Tongue (tissue), 2 donors: ENCODE results near the gene HIGD1B. TPM values are rescaled to one million over a fixed set of nuclear protein-coding genes. Genes with fewer than 3 reads are reported as not detected.
A peak's percentile ranks its signal among the peaks of the same experiment; 100 is the strongest.

Source experiments
- DNase-seq: peaks from one replicate; pipeline ENCODE4 v3.0.0-alpha.2; 2015
- total RNA-seq: library from RNA; depleted of rRNA; stranded (reverse); fragments of >200 nt; gene quantifications from one replicate; pipeline ENCODE4 v1.2.3, GENCODE V29; 2014

The HIGD1B gene
- total RNA-seq, 1 donor from 2014 or later, result 3.9 TPM

DNA sequence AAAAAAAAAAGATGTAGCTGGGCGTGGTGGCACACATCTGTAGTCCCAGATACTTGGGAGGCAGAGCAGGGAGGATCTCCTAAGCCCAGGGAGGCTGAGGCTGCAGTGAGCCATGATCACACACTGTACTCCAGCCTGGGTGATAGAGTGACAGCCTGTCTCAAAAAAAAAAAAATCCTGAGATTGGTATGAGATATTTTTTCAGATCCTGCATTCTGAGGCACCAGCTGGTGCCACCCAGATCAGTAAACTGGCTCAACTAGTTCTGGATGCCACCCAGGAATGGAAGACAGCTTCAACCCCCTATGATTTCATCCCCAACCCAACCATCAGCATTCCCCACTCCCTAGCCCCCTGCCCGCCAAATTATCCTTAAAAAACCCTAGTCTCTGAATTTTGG is 10.5 kb upstream of the HIGD1B start:
- DNase-seq, result no peak

DNA sequence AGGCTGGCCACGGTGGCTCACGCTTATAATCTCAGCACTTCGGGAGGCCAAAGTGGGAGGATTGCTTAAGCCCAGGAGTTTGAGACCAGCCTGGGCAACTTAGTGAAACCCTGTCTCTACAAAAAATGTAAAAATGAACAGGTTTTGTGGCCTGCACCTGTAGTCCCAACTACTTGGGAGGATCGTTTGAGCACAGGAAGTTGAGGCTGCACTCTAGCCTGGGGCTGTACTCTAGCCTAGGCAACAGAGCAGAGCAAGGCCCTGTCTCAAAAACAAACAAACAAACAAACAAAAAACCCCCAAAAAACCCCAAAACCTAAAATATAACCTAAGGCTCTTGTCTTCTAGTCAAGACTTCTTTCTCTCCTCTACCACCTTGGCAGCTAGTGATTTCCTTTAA is 7.4 kb upstream of the HIGD1B start:
- no peak for DNase-seq

DNA sequence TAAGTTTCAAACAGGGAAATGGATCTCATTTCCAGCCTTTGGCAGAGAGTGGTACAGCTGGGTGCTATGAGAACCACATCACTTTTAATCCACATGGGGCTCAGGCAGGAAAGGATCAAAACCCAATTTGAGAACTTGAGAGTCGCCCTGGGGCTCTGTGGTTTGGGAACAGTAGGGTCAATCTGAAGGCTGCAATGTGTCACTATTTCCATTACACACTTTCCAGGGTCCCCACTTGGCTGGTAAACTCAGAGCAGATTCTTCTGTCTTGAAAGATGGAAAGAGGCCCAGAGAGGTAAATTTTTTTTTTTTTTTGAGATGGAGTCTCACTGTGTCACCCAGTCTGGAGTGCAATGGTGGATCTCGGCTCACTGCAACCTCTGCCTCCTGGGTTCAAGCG is 6.7 kb upstream of the HIGD1B start:
- DNase-seq, result peak; percentile 36

DNA sequence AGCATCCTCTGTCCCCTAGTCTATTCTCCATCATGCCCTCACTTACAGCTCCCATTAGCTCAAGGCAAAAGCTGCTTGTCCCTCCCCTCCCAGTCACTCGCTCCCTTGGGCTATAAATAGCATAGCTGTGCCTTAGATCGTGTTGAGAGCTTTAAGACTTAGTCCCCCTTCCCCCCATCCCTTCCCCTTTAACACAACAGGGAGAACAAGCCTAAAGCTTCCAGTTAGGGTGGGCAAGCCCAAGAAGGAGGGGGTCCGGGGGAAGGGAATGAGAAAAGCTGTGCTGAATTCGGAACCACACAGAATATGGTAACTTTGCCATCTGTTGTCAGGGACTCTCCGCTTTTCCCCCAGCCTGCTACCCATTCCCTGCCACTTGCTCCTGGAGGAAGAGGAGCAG is 4.9 kb upstream of the HIGD1B start:
- DNase-seq, result peak; percentile 46

DNA sequence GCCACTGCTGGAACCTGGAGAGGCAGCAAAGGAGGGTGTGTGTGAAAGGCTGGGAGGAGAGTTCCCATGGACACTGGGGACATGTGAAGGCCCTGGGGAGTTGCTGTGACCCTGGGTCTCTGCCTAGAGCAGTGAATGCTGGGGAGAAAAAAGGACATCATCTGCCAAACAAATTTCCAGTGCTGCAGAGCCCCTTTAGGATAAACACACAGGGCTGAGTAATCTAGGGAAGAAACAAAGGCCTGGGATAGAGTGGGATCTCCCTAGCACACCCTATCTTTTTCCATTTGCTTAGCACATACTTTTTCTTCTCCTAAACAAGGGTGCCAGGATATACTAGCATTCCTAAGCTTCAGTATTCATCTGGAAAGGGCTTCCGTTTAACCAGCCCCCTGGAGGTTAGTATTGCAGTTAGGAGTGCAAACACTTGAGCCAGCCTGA is 3.3 kb upstream of the HIGD1B start:
- DNase-seq, result no peak

DNA sequence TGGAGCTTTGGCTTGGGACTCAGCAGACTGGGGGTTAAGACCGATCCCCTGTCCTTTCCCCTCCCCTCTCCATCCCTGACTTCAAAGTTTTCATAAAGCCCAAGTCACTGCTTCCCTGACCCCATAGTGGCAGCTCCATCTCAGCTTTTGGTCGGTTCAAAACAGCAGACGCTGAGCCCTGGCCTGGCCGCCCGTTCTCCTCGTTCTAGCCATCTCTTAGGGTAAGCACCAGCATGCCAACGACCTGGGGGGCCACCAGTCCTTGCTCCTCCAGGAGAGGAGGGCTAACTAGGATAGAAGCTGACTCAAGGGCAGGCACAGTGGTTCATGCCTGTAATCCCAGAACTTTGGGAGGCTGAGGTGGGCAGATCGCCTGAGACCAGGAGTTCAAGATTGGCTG is 1.5 kb upstream of the HIGD1B start:
- DNase-seq, result no peak

DNA sequence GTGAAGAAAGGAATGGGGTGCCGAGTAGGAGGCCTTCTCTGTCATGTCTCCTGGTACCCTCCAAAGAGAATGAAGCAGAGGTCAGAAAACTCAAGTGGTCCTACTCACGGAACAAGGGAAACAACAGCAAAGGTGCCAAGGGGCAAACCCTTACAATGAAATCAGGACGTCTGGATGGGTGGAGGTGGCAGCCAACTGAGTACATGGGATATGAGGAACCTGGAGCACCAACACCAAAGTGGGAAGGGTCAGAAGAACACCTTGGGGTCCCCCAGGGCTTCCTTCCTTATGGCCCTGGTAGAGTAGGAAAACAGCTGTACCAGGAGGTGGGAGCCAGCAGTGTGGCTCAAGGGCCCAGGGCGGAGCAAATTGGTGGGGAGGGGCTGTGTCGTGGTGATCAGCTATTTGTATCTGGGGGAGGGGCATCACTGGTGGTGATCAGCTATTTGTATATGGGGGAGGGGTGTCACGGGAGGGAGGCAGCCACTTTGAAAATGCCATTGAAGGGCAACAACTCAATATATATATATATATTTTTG is 643 bp downstream of the HIGD1B start:
- no peak for DNase-seq

DNA sequence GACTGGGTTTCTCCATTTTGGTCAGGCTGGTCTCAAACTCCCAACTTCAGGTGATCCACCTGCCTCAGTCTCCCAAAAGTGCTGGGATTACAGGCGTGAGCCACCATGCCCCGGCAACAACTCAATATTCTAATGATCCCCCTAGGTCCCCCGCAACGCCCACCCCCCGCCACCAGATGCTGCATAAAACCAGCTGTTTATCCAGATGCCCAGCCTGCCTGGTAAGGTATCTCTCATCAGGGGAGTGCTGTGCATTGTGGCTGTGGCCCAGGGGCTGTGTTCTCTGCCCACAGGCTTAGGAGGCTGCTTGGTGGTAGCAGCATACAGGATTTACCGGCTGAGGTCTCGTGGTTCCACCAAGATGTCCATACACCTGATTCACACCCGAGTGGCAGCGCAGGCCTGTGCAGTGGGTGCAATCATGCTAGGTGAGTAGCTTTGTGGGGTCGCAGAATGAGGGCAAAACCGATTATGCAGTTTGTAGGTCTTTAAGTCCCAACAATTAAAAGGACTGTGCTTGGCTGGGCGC is 1.3 kb downstream of the HIGD1B start:
- DNase-seq, result no peak

DNA sequence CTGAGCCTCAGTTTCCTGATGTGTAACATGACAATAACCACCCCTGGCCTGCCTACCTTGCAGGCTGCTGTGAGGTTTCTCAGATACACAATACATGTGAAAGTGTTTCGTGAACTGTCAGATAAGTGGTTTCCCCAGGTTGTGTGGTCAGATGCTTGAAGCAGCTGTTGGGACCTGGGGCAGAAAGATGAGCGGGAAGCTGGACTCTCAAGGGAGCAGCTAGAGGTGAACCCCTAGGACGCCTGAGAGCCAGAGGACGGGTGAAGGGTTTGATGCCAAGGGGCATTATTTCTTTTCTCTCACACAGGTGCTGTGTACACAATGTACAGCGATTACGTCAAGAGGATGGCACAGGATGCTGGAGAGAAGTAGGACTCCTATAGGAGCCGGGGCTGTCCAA is 2.3 kb downstream of the HIGD1B start:
- DNase-seq, result no peak

DNA sequence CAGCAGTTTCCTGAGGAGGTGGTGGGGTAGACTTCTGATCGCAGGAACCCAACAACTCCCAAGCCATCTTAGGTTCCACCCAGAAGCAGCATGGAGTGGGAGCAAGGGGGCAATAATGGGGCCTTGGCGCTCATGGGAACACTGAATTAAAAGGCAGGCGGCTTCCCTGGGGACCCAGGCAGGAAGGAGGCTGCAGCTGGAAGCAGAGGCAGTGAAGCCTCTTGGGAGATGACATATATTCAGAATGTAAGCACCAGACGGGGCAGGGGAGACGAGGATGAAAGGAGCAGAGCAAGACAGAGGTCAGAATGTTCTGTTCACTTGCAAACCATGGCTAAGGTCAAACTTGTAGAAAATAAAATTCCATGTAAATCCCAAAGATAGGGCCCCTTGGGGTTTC is 2.9 kb downstream of the HIGD1B start:
- no peak for DNase-seq

DNA sequence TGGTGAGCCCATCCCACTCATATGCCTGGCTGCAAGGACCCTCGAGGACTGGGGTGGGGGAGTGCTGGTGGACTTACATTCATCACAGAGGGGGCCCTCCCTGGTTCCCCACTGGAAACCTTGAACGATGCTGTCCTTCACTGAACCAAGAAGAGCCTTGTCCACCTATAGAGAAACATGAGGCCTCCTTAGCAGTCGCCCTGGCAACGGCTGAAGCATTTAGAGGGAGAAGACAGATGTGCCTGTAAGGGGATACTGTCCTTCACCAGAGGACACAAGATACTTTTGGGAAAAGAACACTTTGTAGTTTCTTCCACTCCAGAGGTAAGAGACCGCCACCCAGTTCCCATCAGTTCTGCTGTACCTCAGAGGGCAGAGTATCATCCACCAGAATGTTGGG is 6.5 kb downstream of the HIGD1B start:
- no peak for DNase-seq

DNA sequence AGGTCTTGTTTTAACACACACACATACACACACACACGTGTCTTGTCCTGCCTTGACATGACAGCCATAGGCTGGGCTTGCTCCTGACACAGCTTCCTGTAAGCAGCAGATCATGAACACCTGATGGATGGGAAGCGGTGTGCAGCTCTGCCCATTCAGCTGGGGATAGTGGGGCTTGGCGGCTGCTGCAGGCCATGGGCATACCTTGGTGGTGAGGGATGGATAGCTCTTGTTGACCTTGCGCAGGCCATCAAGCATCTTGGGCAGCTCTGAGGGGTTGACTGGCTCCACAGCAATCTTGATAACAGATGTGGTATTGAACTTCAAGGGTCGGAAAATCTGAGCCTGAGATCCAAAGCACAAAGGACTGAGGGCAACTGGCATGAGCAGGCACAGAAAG is 12.0 kb downstream of the HIGD1B start:
- DNase-seq, result no peak

DNA sequence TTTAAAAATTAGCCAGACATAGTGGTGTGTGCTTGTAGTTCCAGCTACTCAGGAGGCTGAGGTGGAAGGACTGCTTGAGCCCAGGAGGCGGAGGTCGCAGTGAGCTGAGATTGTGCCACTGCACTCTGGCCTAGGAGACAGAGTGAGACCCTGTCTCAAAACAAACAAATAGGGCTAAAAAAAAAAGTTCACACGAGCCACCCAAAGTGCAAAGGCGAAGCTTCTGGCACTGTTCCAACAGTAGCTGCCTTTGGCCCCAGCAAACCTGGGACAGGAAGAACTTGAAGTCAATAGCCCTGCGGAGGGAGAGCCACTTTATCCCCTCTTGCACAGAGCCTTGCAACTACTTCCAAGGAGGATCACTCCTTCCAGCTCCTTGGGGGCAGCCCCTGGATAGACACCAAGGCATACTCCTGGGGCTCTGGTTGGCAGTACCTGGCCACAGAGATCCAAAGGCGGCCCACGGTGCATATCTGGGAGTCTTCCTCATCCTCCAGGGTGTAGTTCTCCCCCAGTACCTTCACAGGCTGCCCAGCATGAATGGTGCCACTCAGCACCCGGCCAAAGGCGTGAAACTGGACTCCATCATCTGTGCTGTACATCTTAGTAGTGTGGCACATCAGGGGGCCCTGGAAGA is 14.7 kb downstream of the HIGD1B start:
- DNase-seq, result no peak

DNA sequence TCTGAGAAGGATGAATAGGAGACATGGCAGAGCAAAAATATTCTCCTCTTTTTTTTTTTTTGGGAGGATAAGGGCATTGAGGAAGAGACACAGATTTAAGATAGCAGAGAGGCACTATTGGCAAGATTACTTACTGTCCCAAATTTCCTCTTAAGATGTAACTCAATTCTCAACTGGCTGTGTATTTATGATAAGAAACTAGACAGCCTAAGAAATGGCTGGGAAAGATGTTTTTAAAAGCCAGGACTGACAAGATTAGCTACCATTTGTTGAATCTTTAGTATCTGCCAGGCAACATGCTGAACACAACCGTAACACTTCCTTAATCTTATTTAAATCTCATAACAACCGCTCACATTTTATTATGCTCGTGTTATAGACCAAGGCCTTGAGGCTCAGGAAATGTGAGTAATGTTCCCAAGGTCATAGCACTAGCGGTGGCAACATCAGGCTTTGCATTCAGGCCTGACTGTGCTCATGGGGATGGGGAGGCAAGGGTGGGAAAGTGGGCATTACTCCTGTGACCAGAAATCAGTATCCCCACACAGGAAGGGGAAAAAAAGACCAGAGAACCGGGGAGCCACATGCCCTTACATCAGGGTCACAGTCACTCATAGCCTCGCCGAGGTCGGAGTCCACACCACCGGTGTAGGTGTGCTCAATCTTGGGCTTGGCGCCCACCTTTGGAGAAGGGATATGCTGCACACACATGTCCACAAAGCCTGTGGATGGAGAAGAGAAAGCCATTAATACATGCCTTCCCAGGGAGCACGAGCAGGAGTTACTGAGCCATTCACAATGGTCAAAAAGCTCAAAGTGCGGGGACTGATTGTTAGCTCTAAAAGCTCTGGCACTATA is 15.6 kb downstream of the HIGD1B start:
- DNase-seq, result no peak

DNA sequence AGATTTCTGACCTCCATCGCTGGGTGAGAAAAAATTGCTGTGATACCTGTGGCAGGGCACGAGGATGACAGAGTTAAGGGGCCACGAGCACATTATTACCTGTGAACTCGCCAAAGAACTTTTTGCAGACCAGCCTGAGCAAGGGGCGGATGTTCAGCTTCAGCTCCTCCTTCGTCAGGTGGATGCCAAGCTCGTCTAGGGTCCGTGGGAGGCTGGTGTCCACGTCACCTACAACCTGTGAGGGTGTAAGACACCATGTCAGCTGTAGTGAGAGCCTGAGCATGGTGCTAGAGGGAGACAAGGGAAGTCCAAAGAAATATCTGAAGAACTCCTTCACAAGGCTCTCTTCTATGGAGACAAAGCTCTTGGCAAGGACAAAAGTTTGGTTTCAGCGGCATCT is 17.1 kb downstream of the HIGD1B start:
- no peak for DNase-seq

DNA sequence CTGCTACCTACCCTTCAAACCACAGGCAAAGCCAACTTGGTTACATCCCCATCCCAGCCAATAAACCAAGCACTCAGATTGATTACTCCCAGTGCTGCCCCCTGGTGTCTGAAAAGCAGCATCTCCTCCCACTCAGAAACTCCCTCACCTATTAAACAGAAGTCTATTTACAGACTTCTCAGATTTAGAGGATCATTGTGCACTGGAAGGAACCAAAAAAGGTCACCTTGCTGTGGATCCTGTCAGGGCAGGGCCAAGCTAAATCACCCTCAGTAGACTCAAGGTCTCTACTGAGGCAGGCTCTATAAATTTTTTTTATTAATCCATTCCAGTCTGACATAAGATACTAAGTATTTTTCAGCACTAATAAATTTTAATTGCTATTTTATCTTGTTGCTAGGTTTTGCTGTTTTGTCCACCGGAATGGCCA is 17.6 kb downstream of the HIGD1B start:
- DNase-seq, result peak; percentile 91

DNA sequence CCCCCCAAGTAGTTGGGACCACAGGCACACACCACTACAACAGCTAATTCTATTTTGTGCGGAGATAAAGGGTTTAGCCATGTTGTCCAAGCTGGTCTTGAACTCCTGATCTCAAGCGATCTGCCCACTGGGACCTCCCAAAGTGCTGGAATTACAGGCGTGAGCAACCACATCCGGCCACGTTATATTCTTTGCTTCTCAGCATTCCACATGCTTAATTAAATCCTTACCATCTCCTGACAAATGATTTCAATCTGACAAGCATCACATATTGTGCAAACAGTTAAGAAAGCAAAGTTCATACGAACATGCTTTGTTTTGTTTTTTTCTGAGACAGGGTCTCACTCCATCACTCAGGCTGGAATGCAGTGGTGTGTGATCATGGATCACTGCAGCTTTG is 18.2 kb downstream of the HIGD1B start:
- no peak for DNase-seq

DNA sequence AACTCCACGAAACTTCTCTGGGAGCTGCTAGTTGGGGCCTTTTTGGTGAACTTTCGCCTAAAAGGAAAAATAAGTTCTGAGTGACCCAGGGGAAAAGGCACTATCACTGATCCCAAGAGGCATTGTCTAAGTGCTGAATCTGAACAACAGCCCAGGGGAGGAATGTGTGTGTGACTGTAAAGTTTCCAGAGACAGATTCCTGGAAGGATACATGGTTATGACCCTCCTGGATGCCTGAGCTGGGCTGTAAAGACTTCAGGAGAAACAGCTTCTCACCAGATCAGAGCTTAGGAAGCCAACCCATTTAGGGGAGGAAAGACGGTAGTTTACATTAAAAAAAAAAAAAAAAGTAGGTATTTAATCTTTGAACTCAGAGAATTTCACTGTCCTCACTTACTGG is 20.2 kb downstream of the HIGD1B start:
- DNase-seq, result no peak

DNA sequence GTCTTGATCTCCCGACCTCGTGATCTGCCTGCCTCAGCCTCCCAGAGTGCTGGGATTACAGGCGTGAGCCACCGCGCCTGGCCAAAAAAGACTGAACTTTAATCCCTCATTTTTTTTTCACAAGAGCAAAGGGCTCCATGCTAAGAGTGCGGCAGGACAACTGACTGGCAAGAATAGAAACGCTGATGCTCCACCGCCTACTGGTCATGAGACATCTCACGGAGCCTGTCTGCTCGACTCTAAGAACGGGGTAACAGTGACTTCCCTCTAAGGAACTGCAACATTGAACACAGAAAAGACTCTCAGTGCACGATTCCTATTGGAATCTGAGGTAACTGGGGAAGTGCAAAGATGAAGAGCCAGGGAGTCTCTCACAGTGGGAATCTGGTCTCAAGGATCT is 23.9 kb downstream of the HIGD1B start:
- DNase-seq, result no peak

DNA sequence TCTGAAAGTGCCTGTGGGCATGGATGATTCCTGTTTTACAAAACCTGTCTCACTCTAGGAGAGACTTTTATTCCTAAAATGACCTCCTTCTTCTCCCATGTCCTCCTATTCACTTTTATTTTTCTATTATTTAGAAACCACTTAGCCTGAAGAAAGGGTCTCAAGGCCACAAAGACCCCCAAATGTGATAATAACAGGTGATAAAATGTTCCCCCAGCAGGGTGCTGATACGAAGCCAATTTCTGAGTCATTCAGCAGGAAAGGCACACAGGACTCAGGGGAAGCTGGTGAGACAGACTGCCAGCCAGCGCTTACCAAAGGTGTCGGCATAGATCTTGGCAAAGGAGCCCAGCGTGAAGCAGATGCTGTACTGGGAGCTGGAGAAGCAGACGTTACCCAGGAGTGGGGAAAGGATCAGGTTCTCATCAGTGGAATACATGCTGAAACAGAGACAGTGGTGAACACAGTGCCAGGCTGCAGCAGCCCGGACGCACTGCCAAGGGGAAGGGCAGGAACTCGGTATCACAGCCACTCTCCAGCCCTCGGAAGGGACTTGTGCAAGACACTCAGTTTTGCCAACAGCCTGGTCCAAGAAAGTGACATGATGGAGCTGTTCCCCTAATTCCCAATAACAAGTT is 24.6 kb downstream of the HIGD1B start:
- no peak for DNase-seq

DNA sequence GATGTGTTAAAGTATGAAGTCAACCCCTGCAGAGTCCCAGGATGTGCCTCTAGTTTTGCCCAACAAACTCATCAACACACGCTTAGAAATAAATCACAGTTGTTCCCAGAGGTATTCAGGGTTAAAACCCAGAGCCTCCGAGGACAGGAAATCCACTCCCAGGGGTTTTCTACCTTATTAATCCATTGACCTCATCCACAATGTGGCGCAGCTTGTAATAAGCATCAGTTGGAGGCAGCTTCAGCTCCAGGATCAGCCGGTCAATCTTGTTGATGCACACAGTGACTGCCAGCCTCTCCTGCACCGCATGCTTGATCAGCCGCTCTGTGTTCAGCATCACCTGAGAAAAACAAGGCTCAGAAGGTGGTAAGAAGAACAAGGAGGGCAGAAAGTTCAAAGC is 28.1 kb downstream of the HIGD1B start:
- no peak for DNase-seq

DNA sequence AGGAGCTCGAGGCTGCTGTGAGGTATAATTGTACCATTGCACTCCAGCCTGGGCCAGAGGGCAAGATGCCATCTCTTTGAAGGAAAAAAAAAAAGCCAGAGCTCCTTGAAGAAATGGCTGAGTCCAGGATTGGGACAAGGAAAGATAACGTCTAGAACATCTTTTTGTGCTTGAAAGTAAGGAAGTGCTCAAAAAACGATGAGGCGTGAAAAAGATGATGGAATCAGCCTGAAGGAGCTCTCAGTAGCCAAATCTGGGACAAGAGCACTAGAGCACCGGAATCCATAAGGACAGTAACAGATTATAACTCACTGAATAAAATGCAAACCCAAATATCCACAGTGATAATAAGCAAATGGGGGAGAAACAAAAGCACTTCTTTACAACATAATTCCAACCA is 29.4 kb downstream of the HIGD1B start:
- no peak for DNase-seq

DNA sequence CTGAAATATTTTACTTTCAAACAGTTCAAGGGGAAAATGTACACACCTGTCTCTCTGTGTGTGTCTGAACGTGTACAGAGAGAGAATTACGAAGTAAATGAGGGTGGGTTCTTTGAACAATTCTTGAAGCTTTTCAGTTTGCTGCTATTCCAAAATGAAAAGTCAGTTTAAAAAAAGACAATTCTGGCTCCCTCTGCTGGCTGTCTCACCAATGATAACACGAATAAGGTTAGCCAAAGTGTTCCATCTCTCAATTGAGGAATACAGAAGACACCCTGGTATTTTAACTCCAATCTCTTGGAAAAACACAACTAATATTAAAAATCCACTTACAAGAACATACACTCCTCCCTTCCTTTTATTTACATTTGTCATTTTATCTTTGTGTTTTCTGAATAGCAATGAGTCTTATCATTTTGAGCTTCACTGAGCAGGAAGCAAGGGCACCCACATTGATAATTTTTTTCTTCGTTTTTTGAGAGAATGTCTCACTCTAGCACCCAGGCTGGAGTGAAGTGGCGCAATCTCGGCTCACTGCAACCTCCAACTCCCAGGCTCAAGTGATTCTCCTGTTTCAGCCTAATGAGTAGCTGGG is 31.0 kb downstream of the HIGD1B start:
- peak; percentile 73 for DNase-seq
